Upper lobe of right lung (tissue), 1 donor: ENCODE results near the gene FALEC. TPM values are rescaled to one million over a fixed set of nuclear protein-coding genes. Genes with fewer than 3 reads are reported as not detected.
A peak's percentile ranks its signal among the peaks of the same experiment; 100 is the strongest.
"Not testable (repeated sequence)": the region's sequence is repeated elsewhere in the genome, so short reads cannot be mapped to it uniquely, and the experiment has no call there.

ENCODE experiments used
- ATAC-seq: fragments of 200-7000 bp; cut with Tn5 transposase; one replicate; pipeline ENCODE4 v1.9.1; 2020; ENCODE audit warnings: mild to moderate bottlenecking, moderate library complexity
- DNase-seq: peaks from one replicate; pipeline ENCODE4 v3.0.0-alpha.2; 2020
- H3K27ac ChIP-seq: fragments of 200-600 bp; one replicate; pipeline ENCODE4 v1.8.0; 2022
- H3K27me3 ChIP-seq: fragments of 200-600 bp; one replicate; pipeline ENCODE4 v1.8.0; 2022; ENCODE audit warnings: mild to moderate bottlenecking
- H3K36me3 ChIP-seq: fragments of 200-600 bp; one replicate; pipeline ENCODE4 v1.8.0; 2022
- H3K4me1 ChIP-seq: fragments of 200-600 bp; one replicate; pipeline ENCODE4 v1.8.0; 2022
- H3K4me3 ChIP-seq: fragments of 200-600 bp; one replicate; pipeline ENCODE4 v1.8.0; 2022; ENCODE audit warnings: mild to moderate bottlenecking
- H3K9me3 ChIP-seq: fragments of 200-600 bp; one replicate; pipeline ENCODE4 v1.8.0; 2022
- CTCF ChIP-seq: fragments of 200-600 bp; IDR thresholded peaks from one replicate; pipeline ENCODE4 v1.8.0; 2022; ENCODE audit warnings: antibody characterized with exemption
- intact Hi-C: fragments of 100-400 bp; cut with DNase I; formaldehyde crosslinking; loops from one replicate; pipeline ENCODE4 v1.11.0; 2022
- total RNA-seq: library from RNA; stranded (reverse); fragmentation: NEBNext Ultra II Directional; extraction: Animal tissue kit (Norgen Biotek cat#: 25700); gene quantifications from one replicate; pipeline ENCODE4 v1.2.1, GENCODE V29; 2021
- donor health status: DM: no; HTN: yes; CAD: no; lungs with severe emphysema.

Gene FALEC
- total RNA-seq, 1 donor from 2014 or later, result 1.0 TPM

GRCh38 chr1:150578272-150579109 is 62.9 kb downstream of the FALEC start:
- Histone ChIP-seq H3K27me3 (no peaks in the 10 kb centered on the region), H3K36me3 (peaks cover 50% of the 10 kb centered on the region), H3K9me3 (no peaks in the 10 kb centered on the region), H3K4me3 (peak overlapping the region; percentile 88), H3K4me1 (peaks cover 37% of the 10 kb centered on the region), H3K27ac (peak overlapping the region; percentile 100)
- intact Hi-C loops, result loop anchor here (10.0 kb wide), 1 partner anchor 46 kb away; the partner anchor contains the start of gene ENSA
- DNase-seq, result peak; percentile 75
- ATAC-seq, result peak; percentile 38
- TF ChIP-seq CTCF, result no peak

- TF ChIP-seq CTCF, result no peak
- Histone ChIP-seq H3K4me3 (peak within 1 kb of the TSS; percentile 88), H3K36me3 (peaks cover 41% of the 10 kb centered on the region), H3K27me3 (no peaks in the 10 kb centered on the region), H3K9me3 (no peaks in the 10 kb centered on the region), H3K27ac (peak within 1 kb of the TSS; percentile 100), H3K4me1 (peaks cover 29% of the 10 kb centered on the region)
- intact Hi-C loops, result loop anchor here (10.0 kb wide), 1 partner anchor 45 kb away; the partner anchor contains the start of gene ENSA
- ATAC-seq, result peak; percentile 95
- DNase-seq, result peak; percentile 98
Observed at GRCh38 chr1:150579110-150579944, 63.8 kb downstream of the FALEC start, which contains the start of gene MCL1. TSS of gene MCL1 (minus strand) at chr1:150579610. CDS start at chr1:150579530, 80 bp downstream.

GRCh38 chr1:150579945-150580642 is 64.5 kb downstream of the FALEC start:
- DNase-seq (peak; percentile 59), ATAC-seq (no peak)
- peak overlapping the region; percentile 100 for H3K27ac ChIP-seq
- no peak for TF ChIP-seq CTCF
- no peaks in the 10 kb centered on the region for H3K9me3 ChIP-seq
- peak overlapping the region; percentile 88 for H3K4me3 ChIP-seq
- peaks cover 23% of the 10 kb centered on the region for H3K4me1 ChIP-seq
- no peaks in the 10 kb centered on the region for H3K27me3 ChIP-seq
- intact Hi-C loops, result loop anchor here (10.0 kb wide), 1 partner anchor 45 kb away; the partner anchor contains the start of gene ENSA
- peaks cover 34% of the 10 kb centered on the region for H3K36me3 ChIP-seq

- H3K4me1 ChIP-seq, result peaks cover 15% of the 10 kb centered on the region
- peaks cover 25% of the 10 kb centered on the region for H3K36me3 ChIP-seq
- H3K27ac ChIP-seq, DNase-seq, H3K9me3 ChIP-seq, ATAC-seq, H3K4me3 ChIP-seq, intact Hi-C loops, H3K27me3 ChIP-seq: not testable (repeated sequence)
Observed at GRCh38 chr1:150580966-150581365, 65.4 kb downstream of the FALEC start.

GRCh38 chr1:150581437-150581836 is 65.9 kb downstream of the FALEC start:
- H3K9me3 ChIP-seq, intact Hi-C loops, H3K27me3 ChIP-seq, ATAC-seq, H3K27ac ChIP-seq, DNase-seq, H3K4me3 ChIP-seq: not testable (repeated sequence)
- Histone ChIP-seq H3K4me1 (peaks cover 15% of the 10 kb centered on the region), H3K36me3 (peaks cover 20% of the 10 kb centered on the region)

- H3K27me3 ChIP-seq, H3K27ac ChIP-seq, intact Hi-C loops, H3K9me3 ChIP-seq, DNase-seq, H3K4me3 ChIP-seq, ATAC-seq: not testable (repeated sequence)
- Histone ChIP-seq H3K4me1 (peaks cover 15% of the 10 kb centered on the region), H3K36me3 (peaks cover 15% of the 10 kb centered on the region)
Observed at GRCh38 chr1:150581962-150582361, 66.4 kb downstream of the FALEC start.
